IMR-90 (cell line): ENCODE data around the gene DSG1. TPM values are rescaled to one million over a fixed set of nuclear protein-coding genes. Genes with fewer than 3 reads are reported as not detected.

ENCODE experiments used
- ATAC-seq: fragments of 200-7000 bp; cut with Tn5 transposase; 2 replicates; pipeline ENCODE4 v1.9.1; 2020; ENCODE audit warnings: low read depth, mild to moderate bottlenecking, moderate library complexity
- BruUV-seq: library from RNA; stranded (reverse); fragments of 400-500 nt; replicated peaks from 2 replicates; lab custom pipeline; 2021; lab: Mats Ljungman, UMichigan
- CTCF ChIA-PET: fragments of 300-600 bp; formaldehyde crosslinking; extraction: SDS; loops from one replicate; lab custom pipeline; 2021; ENCODE audit warnings: antibody characterized with exemption; lab: Yijun Ruan, JAX
- POLR2A ChIA-PET: fragments of 300-600 bp; sonication (Branson Sonifier 250); formaldehyde crosslinking; loops from one replicate; lab custom pipeline; 2022; ENCODE audit warnings: antibody characterized with exemption; ENCODE audit not compliant: unreplicated experiment; lab: Charles Lee
- DNase-seq: peaks from one replicate; pipeline ENCODE4 v3.0.0; 2013
- H2AFZ ChIP-seq: replicated peaks from 2 replicates; pipeline ENCODE3; 2013; ENCODE audit warnings: low read length, mild to moderate bottlenecking; ENCODE audit not compliant: poor library complexity
- H2AK5ac ChIP-seq: 2 replicates; pipeline ENCODE4 v1.6.1; 2013; ENCODE audit warnings: low read depth, low read length, inconsistent platforms
- H2AK9ac ChIP-seq: replicated peaks from 2 replicates; pipeline ENCODE3; 2013; ENCODE audit warnings: mild to moderate bottlenecking, low read depth, low read length, moderate library complexity; ENCODE audit not compliant: poor library complexity
- H2BK120ac ChIP-seq: 2 replicates; pipeline ENCODE4 v1.6.1; 2013; ENCODE audit warnings: low read depth, low read length, inconsistent platforms
- H2BK15ac ChIP-seq: 3 replicates; pipeline ENCODE4 v1.6.1; 2013; ENCODE audit warnings: low read depth, low read length, inconsistent platforms
- H2BK20ac ChIP-seq: 2 replicates; pipeline ENCODE4 v1.6.1; 2013; ENCODE audit warnings: low read depth, mild to moderate bottlenecking, inconsistent platforms, low read length, moderate library complexity
- H2BK5ac ChIP-seq: 2 replicates; pipeline ENCODE4 v1.6.1; 2013; ENCODE audit warnings: mild to moderate bottlenecking, low read depth, low read length, inconsistent platforms; ENCODE audit not compliant: poor library complexity, severe bottlenecking
- H3K14ac ChIP-seq: replicated peaks from 2 replicates; pipeline ENCODE4 v1.6.1; 2013; ENCODE audit warnings: low read depth, low read length, inconsistent platforms
- H3K18ac ChIP-seq: 2 replicates; pipeline ENCODE4 v1.6.1; 2013; ENCODE audit warnings: low read depth, low read length, control low read depth
- H3K23ac ChIP-seq: 2 replicates; pipeline ENCODE4 v1.6.1; 2013; ENCODE audit warnings: low read depth, low read length, inconsistent platforms
- H3K27ac ChIP-seq: 2 replicates; pipeline ENCODE4 v1.5.1; 2013; ENCODE audit warnings: mild to moderate bottlenecking, control low read depth, low read length; ENCODE audit not compliant: insufficient read depth
- H3K27me3 ChIP-seq: 2 replicates; pipeline ENCODE4 v1.6.1; 2013; ENCODE audit warnings: low read length; ENCODE audit not compliant: control insufficient read depth, insufficient read depth
- H3K36me3 ChIP-seq: 2 replicates; pipeline ENCODE4 v1.6.1; 2013; ENCODE audit warnings: low read length, mixed read lengths; ENCODE audit not compliant: control insufficient read depth, insufficient read depth
- H3K4ac ChIP-seq: 2 replicates; pipeline ENCODE4 v1.6.1; 2013; ENCODE audit warnings: low read depth, low read length, inconsistent platforms
- H3K4me1 ChIP-seq: 2 replicates; pipeline ENCODE4 v1.6.1; 2013; ENCODE audit warnings: low read length, mixed read lengths; ENCODE audit not compliant: control insufficient read depth, insufficient read depth
- H3K4me2 ChIP-seq: 2 replicates; pipeline ENCODE4 v1.6.1; 2013; ENCODE audit warnings: low read depth, mild to moderate bottlenecking, control low read depth, low read length, moderate library complexity
- H3K4me3 ChIP-seq: 2 replicates; pipeline ENCODE4 v1.5.1; 2013; ENCODE audit warnings: low read depth, mild to moderate bottlenecking, control low read depth, low read length, moderate library complexity; ENCODE audit not compliant: insufficient read depth
- H3K56ac ChIP-seq: 2 replicates; pipeline ENCODE4 v1.6.1; 2013; ENCODE audit warnings: low read length, inconsistent platforms; ENCODE audit not compliant: insufficient read depth; ENCODE audit errors: extremely low read depth
- H3K79me1 ChIP-seq, 2 experiments: 2 replicates each; pipeline ENCODE4 v1.6.1; 2013; ENCODE audit warnings: low read length in 2 of 2, inconsistent platforms in 1 of 2, low read depth in 1 of 2
- H3K9ac ChIP-seq: 2 replicates; pipeline ENCODE4 v1.6.1; 2013; ENCODE audit warnings: low read depth, low read length, control low read depth
- H3K9me1 ChIP-seq: 2 replicates; pipeline ENCODE4 v1.6.1; 2013; ENCODE audit warnings: low read length, inconsistent platforms; ENCODE audit not compliant: insufficient read depth
- H3K9me3 ChIP-seq: 2 replicates; pipeline ENCODE4 v1.6.1; 2013; ENCODE audit warnings: low read length; ENCODE audit not compliant: control insufficient read depth, insufficient read depth
- H4K20me1 ChIP-seq: 2 replicates; pipeline ENCODE4 v1.6.1; 2013; ENCODE audit warnings: low read length, inconsistent platforms; ENCODE audit not compliant: insufficient read depth
- H4K5ac ChIP-seq: 2 replicates; pipeline ENCODE4 v1.6.1; 2013; ENCODE audit warnings: mild to moderate bottlenecking, low read depth, low read length, control low read depth
- H4K8ac ChIP-seq, 2 experiments: 2 replicates each; pipeline ENCODE4 v1.6.1; 2013; ENCODE audit warnings: low read depth in 2 of 2, low read length in 2 of 2, control low read depth in 1 of 2, inconsistent platforms in 1 of 2
- H4K91ac ChIP-seq: 2 replicates; pipeline ENCODE4 v1.6.1; 2013; ENCODE audit warnings: low read depth, low read length, inconsistent platforms; ENCODE audit not compliant: insufficient read depth
- MAFK ChIP-seq: IDR thresholded peaks from 2 replicates; pipeline ENCODE4 v1.6.1; 2012; ENCODE audit warnings: low read depth, low read length, improper control_type of control experiment
- MXI1 ChIP-seq: IDR thresholded peaks from 2 replicates; pipeline ENCODE4 v1.6.1; 2012; ENCODE audit warnings: low read depth, mild to moderate bottlenecking, low read length, moderate library complexity, borderline replicate concordance
- NFE2L2 ChIP-seq: fragments of 150-350 bp; IDR thresholded peaks from 2 replicates; pipeline ENCODE4 v1.6.1; 2016; ENCODE audit warnings: low read depth, mild to moderate bottlenecking, low read length
- RCOR1 ChIP-seq: IDR thresholded peaks from 2 replicates; pipeline ENCODE4 v1.6.1; 2012; ENCODE audit warnings: mild to moderate bottlenecking, low read length, improper control_type of control experiment; ENCODE audit not compliant: insufficient replicate concordance
- RFX5 ChIP-seq: IDR thresholded peaks from 2 replicates; pipeline ENCODE4 v1.8.0; 2012; ENCODE audit warnings: low read depth, mild to moderate bottlenecking, low read length, moderate library complexity
- WGBS, 2 experiments: methylation state at CpG; one replicate each; pipeline versions ENCODE4 v1.1.5 to v1.1.7; 2013; ENCODE audit warnings: missing lambda C conversion rate in 2 of 2; ENCODE audit not compliant: insufficient read length in 1 of 2; ENCODE audit errors: extremely low coverage in 2 of 2; 5-methylcytosine and 5-hydroxymethylcytosine counted together
- dilution Hi-C: fragments of 300-500 bp; cut with HindIII; formaldehyde crosslinking; loops from one replicate; pipeline ENCODE4 v1.14.3; 2018; ENCODE audit warnings: low sequenced_read_pairs; ENCODE audit not compliant: unreplicated experiment
- in situ Hi-C: fragments of 300-500 bp; cut with MboI; formaldehyde crosslinking; loops from 3 replicates; pipeline ENCODE4 v1.14.3; 2019; ENCODE audit warnings: low sequenced_read_pairs, inconsistent platforms, mixed read lengths
- intact Hi-C: fragments of 100-400 bp; cut with micrococcal nuclease; formaldehyde crosslinking; loops from 2 replicates; pipeline ENCODE4 v1.10.0; 2022
- polyA plus RNA-seq, 3 experiments: library from polyadenylated mRNA; depleted of rRNA; stranded (reverse); fragments of >200 nt; gene quantifications; 2 replicates each; pipeline ENCODE4 v1.2.3, GENCODE V29; 2012; ENCODE audit warnings: low replicate concordance in 1 of 3
- total RNA-seq: library from RNA; depleted of rRNA; stranded (reverse); fragments of >200 nt; gene quantifications from 2 replicates; pipeline ENCODE4 v1.2.3, GENCODE V29; 2012
- TF ChIP-seq, protein P1 (sequence below): fragments of 150-350 bp; IDR thresholded peaks from 2 replicates; pipeline ENCODE4 v1.6.1; 2017; ENCODE audit warnings: mild to moderate bottlenecking, antibody characterized with exemption, low read length, low read depth
- TF ChIP-seq, protein P2 (sequence below): fragments of 150-350 bp; IDR thresholded peaks from 2 replicates; pipeline ENCODE4 v1.6.1; 2016; ENCODE audit warnings: low read depth, mild to moderate bottlenecking, low read length, moderate library complexity, borderline replicate concordance

DSG1 gene
- total and polyA plus RNA-seq, 2 of the 4 experiments (the other 2 are of a cell fraction), result not detected

GRCh38 chr18:31269566-31269965 is 48.4 kb upstream of the DSG1 start:
- intact Hi-C loops, result loop anchor here (1.0 kb wide), 1 partner anchor 104 kb away; no protein-coding TSS in a partner anchor
- Histone ChIP-seq H3K23ac (no peak overlapping the region), H4K5ac (no peak overlapping the region), H3K18ac (no peak overlapping the region), H3K4me3 (no peak overlapping the region), H3K4me2 (no peak overlapping the region), H4K8ac (no peak overlapping the region), H3K79me1 (no peaks in the 10 kb centered on the region), H3K14ac (no peak overlapping the region), H2AK5ac (no peak overlapping the region), H2BK15ac (no peak overlapping the region), H2BK20ac (no peak overlapping the region), H4K91ac (no peak overlapping the region), H3K9ac (no peak overlapping the region), H3K56ac (no peak overlapping the region), H2BK5ac (no peak overlapping the region), H3K36me3 (no peaks in the 10 kb centered on the region), H3K27me3 (no peaks in the 10 kb centered on the region), H3K9me3 (no peaks in the 10 kb centered on the region), H2BK120ac (no peak overlapping the region), H2AFZ (no peak overlapping the region), H3K4me1 (no peaks in the 10 kb centered on the region), H2AK9ac (no peak overlapping the region), H4K20me1 (no peaks in the 10 kb centered on the region), H3K4ac (no peak overlapping the region), H3K9me1 (no peaks in the 10 kb centered on the region), H3K27ac (no peak overlapping the region)
- dilution Hi-C loops, result no loop called here
- CTCF ChIA-PET, result no interaction called here
- BruUV-seq, result no TSS peak
- no peak for ATAC-seq
- POLR2A ChIA-PET, result no interaction called here
- in situ Hi-C loops, result no loop called here
- WGBS, 2 experiments, result no CpG with 5 or more reads among the region's 6 CpGs
- TF ChIP-seq, protein P1, sequence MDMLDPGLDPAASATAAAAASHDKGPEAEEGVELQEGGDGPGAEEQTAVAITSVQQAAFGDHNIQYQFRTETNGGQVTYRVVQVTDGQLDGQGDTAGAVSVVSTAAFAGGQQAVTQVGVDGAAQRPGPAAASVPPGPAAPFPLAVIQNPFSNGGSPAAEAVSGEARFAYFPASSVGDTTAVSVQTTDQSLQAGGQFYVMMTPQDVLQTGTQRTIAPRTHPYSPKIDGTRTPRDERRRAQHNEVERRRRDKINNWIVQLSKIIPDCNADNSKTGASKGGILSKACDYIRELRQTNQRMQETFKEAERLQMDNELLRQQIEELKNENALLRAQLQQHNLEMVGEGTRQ, result no peak
- TF ChIP-seq MXI1 (no peak), RCOR1 (no peak), NFE2L2 (no peak), RFX5 (no peak), MAFK (no peak)
- TF ChIP-seq, protein P2, sequence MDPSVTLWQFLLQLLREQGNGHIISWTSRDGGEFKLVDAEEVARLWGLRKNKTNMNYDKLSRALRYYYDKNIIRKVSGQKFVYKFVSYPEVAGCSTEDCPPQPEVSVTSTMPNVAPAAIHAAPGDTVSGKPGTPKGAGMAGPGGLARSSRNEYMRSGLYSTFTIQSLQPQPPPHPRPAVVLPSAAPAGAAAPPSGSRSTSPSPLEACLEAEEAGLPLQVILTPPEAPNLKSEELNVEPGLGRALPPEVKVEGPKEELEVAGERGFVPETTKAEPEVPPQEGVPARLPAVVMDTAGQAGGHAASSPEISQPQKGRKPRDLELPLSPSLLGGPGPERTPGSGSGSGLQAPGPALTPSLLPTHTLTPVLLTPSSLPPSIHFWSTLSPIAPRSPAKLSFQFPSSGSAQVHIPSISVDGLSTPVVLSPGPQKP, result no peak
- no peak for DNase-seq
